H1 (cell line): ENCODE data around the gene CASK. TPM values are rescaled to one million over a fixed set of nuclear protein-coding genes. Genes with fewer than 3 reads are reported as not detected.

Experiments used
- GABPA ChIP-seq: IDR thresholded peaks from 2 replicates; pipeline ENCODE4 v1.6.1; 2011; ENCODE audit warnings: mild to moderate bottlenecking, low read length, moderate library complexity, borderline replicate concordance; ENCODE audit not compliant: insufficient read depth
- KDM4A ChIP-seq: IDR thresholded peaks from one replicate; pipeline ENCODE4 v1.7.1; 2012; ENCODE audit warnings: low read depth, mild to moderate bottlenecking, moderate library complexity, low read length, inconsistent platforms; ENCODE audit not compliant: severe bottlenecking
- NANOG ChIP-seq: IDR thresholded peaks from 2 replicates; pipeline ENCODE4 v1.6.1; 2011; ENCODE audit warnings: low read length, low read depth, mild to moderate bottlenecking, inconsistent platforms; ENCODE audit not compliant: insufficient read depth, poor library complexity, severe bottlenecking
- PHF8 ChIP-seq: fragments of 200-600 bp; sonication (generic); conservative IDR thresholded peaks from 2 replicates; pipeline ENCODE4 v1.7.1; 2012; ENCODE audit warnings: low read depth, mild to moderate bottlenecking, inconsistent platforms, low read length, moderate library complexity
- POU5F1 ChIP-seq: IDR thresholded peaks from 2 replicates; pipeline ENCODE4 v1.6.1; 2011; ENCODE audit warnings: low read depth, mild to moderate bottlenecking, low read length, moderate library complexity
- polyA plus RNA-seq, 7 experiments: library from polyadenylated mRNA; depleted of rRNA in 3 of 7; stranded (reverse) in 5 of 7; unstranded in 2 of 7; fragments of >200 nt in 5 of 7; fragments of 200-250 nt in 2 of 7; gene quantifications; 1 replicate in 5 of 7; 2 replicates in 1 of 7; 4 replicates in 1 of 7; pipeline versions ENCODE4 v1.2.1 to v1.2.3, GENCODE V29; 2011 to 2013; ENCODE audit warnings: missing spikeins in 2 of 7, mixed read lengths in 2 of 7
- total RNA-seq: library from RNA; stranded (reverse); fragmentation: NEBNext Ultra II Directional; extraction: Animal tissue kit (Norgen Biotek cat#: 25700); gene quantifications from 2 replicates; pipeline ENCODE4 v1.2.1, GENCODE V29; 2021
- TF ChIP-seq, protein P1 (sequence below): fragments of 300-600 bp; sonication (generic); IDR thresholded peaks from 2 replicates; pipeline ENCODE4 v1.7.1; 2012; ENCODE audit warnings: low read length, moderate library complexity, mild to moderate bottlenecking, inconsistent platforms; ENCODE audit not compliant: insufficient replicate concordance
- TF ChIP-seq, protein P2 (sequence below): IDR thresholded peaks from 2 replicates; pipeline ENCODE4 v1.6.1; 2011; ENCODE audit warnings: low read depth, mild to moderate bottlenecking, low read length; ENCODE audit not compliant: insufficient read depth
- TF ChIP-seq, protein P3 (sequence below): IDR thresholded peaks from 2 replicates; pipeline ENCODE4 v1.6.1; 2012; ENCODE audit warnings: inconsistent platforms

The CASK gene
- total and polyA plus RNA-seq, 2 of the 8 experiments (the other 6 are each of a cell fraction or from before 2014, with no cell fraction given) = 21.6 to 55.1 TPM

DNA sequence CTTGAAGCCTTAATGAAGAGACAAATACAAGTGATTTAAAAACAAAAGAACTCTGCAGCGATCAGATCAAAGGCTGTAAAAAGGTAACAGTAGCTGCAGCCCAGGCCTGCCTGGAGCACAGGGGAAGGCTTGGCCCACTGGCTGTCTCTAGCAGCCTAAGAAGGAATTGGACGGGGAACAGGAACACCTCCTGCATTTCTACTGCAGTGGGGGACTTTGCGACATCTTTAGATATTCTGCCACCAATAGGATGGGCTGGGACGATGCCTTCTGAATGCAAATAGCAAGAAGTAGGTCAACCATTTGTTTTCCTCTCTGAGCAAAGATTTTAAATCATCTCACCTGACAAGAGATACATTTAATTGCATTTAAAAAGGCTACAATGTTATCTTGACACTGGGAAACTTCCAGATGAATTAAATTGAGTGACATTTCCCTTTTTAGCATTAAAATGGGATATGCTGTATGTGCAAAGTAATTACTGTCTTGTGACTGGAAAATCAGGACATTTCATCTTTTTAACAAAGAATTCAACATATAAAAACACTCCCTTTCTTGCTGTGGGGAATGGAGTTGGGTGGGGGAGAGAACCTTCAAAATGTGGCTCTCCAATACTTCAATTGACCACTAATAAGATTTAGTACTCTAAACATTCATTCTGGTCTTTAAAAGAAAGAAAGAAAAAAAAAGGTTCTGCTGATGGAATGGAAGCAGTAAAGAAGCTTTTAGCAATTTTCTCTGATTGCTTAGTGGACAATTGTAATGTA lies 406.2 kb downstream of the CASK start (continued):
- TF ChIP-seq, protein P1, sequence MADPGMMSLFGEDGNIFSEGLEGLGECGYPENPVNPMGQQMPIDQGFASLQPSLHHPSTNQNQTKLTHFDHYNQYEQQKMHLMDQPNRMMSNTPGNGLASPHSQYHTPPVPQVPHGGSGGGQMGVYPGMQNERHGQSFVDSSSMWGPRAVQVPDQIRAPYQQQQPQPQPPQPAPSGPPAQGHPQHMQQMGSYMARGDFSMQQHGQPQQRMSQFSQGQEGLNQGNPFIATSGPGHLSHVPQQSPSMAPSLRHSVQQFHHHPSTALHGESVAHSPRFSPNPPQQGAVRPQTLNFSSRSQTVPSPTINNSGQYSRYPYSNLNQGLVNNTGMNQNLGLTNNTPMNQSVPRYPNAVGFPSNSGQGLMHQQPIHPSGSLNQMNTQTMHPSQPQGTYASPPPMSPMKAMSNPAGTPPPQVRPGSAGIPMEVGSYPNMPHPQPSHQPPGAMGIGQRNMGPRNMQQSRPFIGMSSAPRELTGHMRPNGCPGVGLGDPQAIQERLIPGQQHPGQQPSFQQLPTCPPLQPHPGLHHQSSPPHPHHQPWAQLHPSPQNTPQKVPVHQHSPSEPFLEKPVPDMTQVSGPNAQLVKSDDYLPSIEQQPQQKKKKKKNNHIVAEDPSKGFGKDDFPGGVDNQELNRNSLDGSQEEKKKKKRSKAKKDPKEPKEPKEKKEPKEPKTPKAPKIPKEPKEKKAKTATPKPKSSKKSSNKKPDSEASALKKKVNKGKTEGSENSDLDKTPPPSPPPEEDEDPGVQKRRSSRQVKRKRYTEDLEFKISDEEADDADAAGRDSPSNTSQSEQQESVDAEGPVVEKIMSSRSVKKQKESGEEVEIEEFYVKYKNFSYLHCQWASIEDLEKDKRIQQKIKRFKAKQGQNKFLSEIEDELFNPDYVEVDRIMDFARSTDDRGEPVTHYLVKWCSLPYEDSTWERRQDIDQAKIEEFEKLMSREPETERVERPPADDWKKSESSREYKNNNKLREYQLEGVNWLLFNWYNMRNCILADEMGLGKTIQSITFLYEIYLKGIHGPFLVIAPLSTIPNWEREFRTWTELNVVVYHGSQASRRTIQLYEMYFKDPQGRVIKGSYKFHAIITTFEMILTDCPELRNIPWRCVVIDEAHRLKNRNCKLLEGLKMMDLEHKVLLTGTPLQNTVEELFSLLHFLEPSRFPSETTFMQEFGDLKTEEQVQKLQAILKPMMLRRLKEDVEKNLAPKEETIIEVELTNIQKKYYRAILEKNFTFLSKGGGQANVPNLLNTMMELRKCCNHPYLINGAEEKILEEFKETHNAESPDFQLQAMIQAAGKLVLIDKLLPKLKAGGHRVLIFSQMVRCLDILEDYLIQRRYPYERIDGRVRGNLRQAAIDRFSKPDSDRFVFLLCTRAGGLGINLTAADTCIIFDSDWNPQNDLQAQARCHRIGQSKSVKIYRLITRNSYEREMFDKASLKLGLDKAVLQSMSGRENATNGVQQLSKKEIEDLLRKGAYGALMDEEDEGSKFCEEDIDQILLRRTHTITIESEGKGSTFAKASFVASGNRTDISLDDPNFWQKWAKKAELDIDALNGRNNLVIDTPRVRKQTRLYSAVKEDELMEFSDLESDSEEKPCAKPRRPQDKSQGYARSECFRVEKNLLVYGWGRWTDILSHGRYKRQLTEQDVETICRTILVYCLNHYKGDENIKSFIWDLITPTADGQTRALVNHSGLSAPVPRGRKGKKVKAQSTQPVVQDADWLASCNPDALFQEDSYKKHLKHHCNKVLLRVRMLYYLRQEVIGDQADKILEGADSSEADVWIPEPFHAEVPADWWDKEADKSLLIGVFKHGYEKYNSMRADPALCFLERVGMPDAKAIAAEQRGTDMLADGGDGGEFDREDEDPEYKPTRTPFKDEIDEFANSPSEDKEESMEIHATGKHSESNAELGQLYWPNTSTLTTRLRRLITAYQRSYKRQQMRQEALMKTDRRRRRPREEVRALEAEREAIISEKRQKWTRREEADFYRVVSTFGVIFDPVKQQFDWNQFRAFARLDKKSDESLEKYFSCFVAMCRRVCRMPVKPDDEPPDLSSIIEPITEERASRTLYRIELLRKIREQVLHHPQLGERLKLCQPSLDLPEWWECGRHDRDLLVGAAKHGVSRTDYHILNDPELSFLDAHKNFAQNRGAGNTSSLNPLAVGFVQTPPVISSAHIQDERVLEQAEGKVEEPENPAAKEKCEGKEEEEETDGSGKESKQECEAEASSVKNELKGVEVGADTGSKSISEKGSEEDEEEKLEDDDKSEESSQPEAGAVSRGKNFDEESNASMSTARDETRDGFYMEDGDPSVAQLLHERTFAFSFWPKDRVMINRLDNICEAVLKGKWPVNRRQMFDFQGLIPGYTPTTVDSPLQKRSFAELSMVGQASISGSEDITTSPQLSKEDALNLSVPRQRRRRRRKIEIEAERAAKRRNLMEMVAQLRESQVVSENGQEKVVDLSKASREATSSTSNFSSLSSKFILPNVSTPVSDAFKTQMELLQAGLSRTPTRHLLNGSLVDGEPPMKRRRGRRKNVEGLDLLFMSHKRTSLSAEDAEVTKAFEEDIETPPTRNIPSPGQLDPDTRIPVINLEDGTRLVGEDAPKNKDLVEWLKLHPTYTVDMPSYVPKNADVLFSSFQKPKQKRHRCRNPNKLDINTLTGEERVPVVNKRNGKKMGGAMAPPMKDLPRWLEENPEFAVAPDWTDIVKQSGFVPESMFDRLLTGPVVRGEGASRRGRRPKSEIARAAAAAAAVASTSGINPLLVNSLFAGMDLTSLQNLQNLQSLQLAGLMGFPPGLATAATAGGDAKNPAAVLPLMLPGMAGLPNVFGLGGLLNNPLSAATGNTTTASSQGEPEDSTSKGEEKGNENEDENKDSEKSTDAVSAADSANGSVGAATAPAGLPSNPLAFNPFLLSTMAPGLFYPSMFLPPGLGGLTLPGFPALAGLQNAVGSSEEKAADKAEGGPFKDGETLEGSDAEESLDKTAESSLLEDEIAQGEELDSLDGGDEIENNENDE = no peak
- no peak for TF ChIP-seq GABPA
- TF ChIP-seq, protein P2, sequence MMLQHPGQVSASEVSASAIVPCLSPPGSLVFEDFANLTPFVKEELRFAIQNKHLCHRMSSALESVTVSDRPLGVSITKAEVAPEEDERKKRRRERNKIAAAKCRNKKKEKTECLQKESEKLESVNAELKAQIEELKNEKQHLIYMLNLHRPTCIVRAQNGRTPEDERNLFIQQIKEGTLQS = no peak
- no peak for TF ChIP-seq KDM4A
- TF ChIP-seq, protein P3, sequence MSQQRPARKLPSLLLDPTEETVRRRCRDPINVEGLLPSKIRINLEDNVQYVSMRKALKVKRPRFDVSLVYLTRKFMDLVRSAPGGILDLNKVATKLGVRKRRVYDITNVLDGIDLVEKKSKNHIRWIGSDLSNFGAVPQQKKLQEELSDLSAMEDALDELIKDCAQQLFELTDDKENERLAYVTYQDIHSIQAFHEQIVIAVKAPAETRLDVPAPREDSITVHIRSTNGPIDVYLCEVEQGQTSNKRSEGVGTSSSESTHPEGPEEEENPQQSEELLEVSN = no peak
- no peak for TF ChIP-seq PHF8
- TF ChIP-seq NANOG = no peak
- no peak for TF ChIP-seq POU5F1
